ENCODE data around the gene TRIM63.

GRCh38 chr1:26084091-26084561 lies 16.7 kb upstream of the TRIM63 start:
- TF ChIP-seq, protein P1, sequence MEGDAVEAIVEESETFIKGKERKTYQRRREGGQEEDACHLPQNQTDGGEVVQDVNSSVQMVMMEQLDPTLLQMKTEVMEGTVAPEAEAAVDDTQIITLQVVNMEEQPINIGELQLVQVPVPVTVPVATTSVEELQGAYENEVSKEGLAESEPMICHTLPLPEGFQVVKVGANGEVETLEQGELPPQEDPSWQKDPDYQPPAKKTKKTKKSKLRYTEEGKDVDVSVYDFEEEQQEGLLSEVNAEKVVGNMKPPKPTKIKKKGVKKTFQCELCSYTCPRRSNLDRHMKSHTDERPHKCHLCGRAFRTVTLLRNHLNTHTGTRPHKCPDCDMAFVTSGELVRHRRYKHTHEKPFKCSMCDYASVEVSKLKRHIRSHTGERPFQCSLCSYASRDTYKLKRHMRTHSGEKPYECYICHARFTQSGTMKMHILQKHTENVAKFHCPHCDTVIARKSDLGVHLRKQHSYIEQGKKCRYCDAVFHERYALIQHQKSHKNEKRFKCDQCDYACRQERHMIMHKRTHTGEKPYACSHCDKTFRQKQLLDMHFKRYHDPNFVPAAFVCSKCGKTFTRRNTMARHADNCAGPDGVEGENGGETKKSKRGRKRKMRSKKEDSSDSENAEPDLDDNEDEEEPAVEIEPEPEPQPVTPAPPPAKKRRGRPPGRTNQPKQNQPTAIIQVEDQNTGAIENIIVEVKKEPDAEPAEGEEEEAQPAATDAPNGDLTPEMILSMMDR (conservative IDR thresholded peaks at IDR 0.05; ENCODE audit: low read length): no peak
- TF ChIP-seq EZH2phosphoT487 (IDR thresholded peaks at IDR 0.05; ENCODE audit: borderline replicate concordance, low read depth, low read length): no peak

Data from OCI-LY7 (cell line).